ENCODE results near the gene MCOLN1.

MCOLN1 gene

GRCh38 chr19:7520131-7521051 is 2.0 kb upstream of the MCOLN1 start:
- TF ChIP-seq CTCF (IDR thresholded peaks at IDR 0.05; ENCODE audit: low read depth, low read length) = no peak
- no peak for DNase-seq (ENCODE audit: extremely low read depth, low read depth)

GRCh38 chr19:7521551-7522071 is 813 bp upstream of the MCOLN1 start:
- TF ChIP-seq CTCF (IDR thresholded peaks at IDR 0.05; ENCODE audit: low read depth, low read length) = no peak
- no peak for DNase-seq (ENCODE audit: extremely low read depth, low read depth)

GRCh38 chr19:7522923-7523667 is 671 bp downstream of the MCOLN1 start:
- no peak for TF ChIP-seq CTCF (IDR thresholded peaks at IDR 0.05; ENCODE audit: low read depth, low read length)
- DNase-seq (ENCODE audit: extremely low read depth, low read depth) = no peak

GRCh38 chr19:7524523-7524922 is 2.1 kb downstream of the MCOLN1 start:
- TF ChIP-seq CTCF (IDR thresholded peaks at IDR 0.05; ENCODE audit: low read depth, low read length) = no peak
- DNase-seq (ENCODE audit: extremely low read depth, low read depth) = no peak

- DNase-seq (ENCODE audit: extremely low read depth, low read depth) = no peak
- TF ChIP-seq CTCF (IDR thresholded peaks at IDR 0.05; ENCODE audit: low read depth, low read length) = no peak
Observed at GRCh38 chr19:7524992-7525739, 2.7 kb downstream of the MCOLN1 start.

- DNase-seq (ENCODE audit: extremely low read depth, low read depth) = no peak
- TF ChIP-seq CTCF (IDR thresholded peaks at IDR 0.05; ENCODE audit: low read depth, low read length) = no peak
Observed at GRCh38 chr19:7526059-7526929, 3.9 kb downstream of the MCOLN1 start.
